Pulmonary artery endothelial cell (primary cell): Measurements from ENCODE around the gene SLC9A1. TPM values are rescaled to one million over a fixed set of nuclear protein-coding genes. Genes with fewer than 3 reads are reported as not detected.
"Not testable (repeated sequence)": the region's sequence is repeated elsewhere in the genome, so short reads cannot be mapped to it uniquely, and the experiment has no call there.

Experiments
- DNase-seq: peaks from one replicate; pipeline ENCODE4 v3.0.0-alpha.2; 2011; ENCODE audit warnings: low read depth, low spot score
- total RNA-seq: library from RNA; depleted of rRNA; stranded (reverse); fragments of >200 nt; gene quantifications from 2 replicates; pipeline ENCODE4 v1.2.3, GENCODE V29; 2014

The SLC9A1 gene
- total RNA-seq, 1 donor from 2014 or later: 8.2 TPM

- DNase-seq: no peak
Observed at GRCh38 chr1:27133158-27133557, 21.8 kb downstream of the SLC9A1 start.

- DNase-seq: no peak
Observed at GRCh38 chr1:27132624-27133023, 22.3 kb downstream of the SLC9A1 start.

DNA sequence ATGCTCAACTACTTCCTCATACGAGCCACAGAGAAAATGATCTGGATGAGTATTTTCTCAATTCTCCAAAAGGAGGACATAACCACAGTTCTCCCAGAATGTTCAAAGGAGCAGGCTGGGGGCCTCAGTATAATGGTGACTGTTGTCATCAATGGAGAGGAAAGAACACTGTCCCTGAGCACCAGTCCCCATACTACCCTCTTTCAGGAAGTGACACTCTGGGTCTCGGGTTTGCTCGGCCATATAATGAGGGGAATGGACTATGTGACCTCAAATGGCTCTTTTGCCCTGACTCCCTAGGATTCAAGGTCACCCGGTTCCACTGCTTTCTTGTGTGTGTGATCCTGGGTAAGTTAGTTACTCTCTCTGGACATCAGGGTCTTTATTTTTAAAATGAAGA, 22.8 kb downstream of the SLC9A1 start:
- DNase-seq: no peak

- DNase-seq: no peak
Observed at GRCh38 chr1:27130798-27131197, 24.1 kb downstream of the SLC9A1 start.

DNA sequence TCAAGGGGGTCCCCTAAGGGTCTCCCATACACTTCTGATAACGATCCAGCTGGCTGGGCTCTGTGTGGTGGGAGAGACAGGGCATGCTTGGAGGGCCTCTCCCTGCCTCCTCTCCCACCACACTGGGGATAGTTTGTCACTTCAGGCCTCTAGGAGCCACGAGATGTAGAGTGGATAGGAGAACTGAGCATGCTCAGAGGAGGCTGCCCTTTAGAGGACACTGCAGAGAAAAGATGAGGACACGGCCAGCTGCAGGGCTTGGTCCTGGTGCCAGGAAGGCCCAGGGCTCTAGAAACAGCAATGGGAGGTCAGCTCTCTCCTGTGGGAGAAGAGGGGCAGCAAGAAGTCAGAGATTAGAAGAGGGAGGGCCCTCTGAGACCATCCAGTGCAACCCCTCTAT, 25.7 kb downstream of the SLC9A1 start:
- no peak for DNase-seq

GRCh38 chr1:27127419-27127818, 27.5 kb downstream of the SLC9A1 start:
- DNase-seq: no peak

DNA sequence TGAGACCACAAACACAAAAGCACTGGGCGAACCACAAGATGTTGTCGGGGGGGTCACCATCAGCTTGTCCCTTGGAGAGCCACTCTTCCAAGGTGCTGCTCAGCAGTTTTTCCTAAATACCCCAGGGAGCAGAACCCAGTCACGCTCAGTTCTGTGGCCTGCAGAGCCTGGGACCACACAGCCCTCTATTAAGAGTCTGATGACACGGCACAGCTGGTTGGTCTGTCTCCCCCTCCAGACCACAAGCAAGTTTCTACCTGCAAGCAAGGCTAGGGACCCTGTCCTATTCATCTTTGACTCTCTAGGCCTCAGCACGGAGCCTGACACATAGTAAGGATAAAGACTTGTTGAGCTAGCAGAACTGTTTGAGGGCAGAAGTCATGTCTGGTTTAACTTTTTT, 28.5 kb downstream of the SLC9A1 start:
- DNase-seq: no peak

DNA sequence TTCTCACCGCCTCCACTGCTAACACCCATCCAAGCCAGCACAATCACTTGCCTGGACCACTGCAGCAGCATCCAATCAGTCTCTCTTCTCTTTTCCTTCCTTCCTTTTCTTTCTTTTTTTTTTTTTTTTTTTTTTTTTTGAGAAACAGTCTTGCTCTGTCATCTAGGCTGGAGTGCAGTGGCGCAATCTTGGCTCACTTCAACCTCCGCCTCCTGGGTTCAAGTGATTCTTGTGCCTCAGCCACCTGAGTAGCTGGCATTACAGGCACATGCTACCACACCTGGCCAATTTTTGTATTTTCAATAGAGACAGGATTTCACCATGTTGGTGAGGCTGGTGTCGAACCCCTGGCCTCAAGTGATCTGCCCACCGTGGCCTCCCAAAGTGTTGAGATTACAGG, 29.8 kb downstream of the SLC9A1 start:
- not testable (repeated sequence) for DNase-seq

DNA sequence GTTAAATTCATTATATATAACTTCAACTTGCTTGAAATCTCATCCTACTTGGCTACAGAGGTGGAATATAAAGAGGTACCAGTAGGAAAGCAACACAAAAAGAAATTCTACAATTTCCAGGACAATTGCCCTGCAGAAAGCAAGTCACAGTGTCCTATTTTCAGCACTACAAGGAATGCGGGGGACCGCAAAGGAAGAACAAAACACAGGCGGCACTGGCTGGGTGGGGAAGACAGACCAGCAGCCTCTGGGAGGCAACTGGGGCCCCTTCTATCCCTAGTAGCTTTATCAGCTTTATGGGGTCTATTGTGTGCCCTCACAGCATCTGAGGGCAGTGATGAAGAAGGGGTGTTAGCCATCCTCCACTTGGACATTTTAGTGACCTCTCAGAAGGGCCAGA, 30.5 kb downstream of the SLC9A1 start:
- DNase-seq: no peak

GRCh38 chr1:27122652-27123051, 32.3 kb downstream of the SLC9A1 start:
- DNase-seq: peak; percentile 41

DNA sequence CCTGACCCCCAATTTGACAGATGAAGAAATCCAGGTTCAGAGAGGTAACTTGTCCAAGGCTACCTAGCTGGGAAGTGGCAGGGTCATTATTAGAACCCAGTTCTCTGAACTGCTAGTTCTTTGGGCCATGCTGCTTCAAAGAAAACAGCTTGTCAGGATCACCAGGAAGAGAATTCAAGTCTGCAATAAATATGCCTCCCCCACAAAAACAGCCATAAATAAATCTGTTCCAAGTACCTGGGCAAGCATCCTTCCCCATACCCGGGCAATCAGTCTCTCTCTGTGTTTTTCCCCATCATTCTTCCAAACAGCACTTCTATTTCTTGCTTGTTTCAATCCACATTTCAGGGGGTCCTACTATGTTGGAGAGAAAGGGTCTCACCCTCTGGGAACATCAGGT, 34.1 kb downstream of the SLC9A1 start:
- DNase-seq: no peak

DNA sequence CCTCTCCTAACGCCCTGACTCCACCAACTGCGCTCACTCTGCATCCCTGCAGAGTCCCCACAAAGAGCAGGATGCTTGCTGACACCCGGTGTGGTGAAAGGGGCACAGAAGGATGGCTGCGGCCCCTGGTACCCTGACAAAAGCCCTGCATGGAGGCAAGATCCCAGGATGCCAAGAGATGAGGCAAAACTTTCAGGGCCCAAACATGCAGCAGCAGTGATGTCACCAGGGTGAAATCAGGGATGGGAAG, 36.6 kb downstream of the SLC9A1 start:
- DNase-seq: no peak

DNA sequence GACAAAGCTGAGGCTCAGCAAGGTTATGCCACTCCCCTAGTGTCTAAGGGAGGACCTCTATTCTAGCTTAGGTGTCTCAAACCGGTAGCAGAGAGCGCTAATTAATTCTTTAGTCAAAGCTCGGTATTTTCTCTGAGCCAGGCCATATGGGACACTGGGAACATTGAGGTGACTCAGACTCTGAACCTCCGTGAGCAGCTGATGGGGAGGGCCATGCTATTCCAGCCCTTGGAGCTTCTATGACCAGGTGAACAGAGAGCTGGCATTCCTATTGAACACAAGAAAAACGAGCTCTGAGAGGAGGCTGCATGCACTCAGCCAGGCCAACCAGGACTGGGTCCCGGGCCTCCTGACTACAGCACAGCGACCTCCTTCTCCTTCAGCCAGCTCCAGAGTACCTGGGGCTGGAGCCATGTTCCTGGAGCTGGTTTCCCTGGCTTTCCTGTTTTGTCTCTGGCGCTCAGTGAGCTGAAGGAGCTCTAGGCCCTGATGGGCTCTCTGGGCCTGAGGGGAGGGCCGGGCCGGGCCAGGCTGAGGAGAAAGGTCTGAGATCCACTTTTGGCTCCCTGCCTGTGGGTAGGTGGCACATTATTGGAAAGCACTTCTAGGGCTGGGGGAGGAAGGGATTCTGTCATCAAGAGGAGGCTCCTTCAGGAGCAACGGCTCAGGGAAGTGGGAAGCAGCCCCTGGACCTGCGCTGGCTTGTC, 37.0 kb downstream of the SLC9A1 start:
- no peak for DNase-seq

DNA sequence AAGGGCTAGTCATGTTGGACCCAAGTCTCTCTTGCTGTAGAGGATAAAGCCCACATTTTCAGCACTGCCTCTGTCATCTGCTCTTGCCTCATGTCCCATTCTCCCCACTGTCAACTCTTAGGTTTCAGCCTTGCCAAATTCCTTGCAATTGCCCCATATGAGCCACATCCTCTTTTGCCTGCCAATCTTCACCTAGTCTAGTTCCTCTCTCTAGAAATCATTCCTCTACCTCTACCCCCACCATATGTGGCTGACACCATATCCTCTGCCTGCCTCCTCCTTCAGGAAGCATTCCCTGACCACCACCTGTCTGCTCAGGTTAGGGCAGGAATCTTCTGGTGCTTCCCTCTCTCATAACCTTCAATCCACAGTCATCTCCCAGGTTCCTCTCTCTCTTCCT, 38.2 kb downstream of the SLC9A1 start:
- DNase-seq: no peak

GRCh38 chr1:27116232-27116631, 38.7 kb downstream of the SLC9A1 start:
- no peak for DNase-seq

DNA sequence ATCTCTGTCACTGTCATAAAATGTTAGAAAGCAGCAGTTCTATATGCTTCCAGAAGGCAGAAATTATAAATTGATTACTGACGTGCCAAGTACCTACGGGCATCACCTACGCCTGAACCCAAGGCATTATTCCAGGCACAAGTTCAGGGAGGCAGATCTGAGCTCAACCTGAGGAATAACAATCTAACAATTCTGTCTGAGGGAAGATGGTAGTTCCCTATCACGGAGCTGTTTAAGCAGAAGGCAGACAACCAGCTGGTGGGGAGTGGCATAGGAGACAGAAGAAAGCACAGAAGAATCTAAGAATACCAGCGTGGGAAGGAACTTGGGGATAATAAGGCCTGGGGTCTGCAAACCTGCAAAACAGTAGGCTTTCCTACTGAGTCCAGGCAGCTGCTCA, 40.4 kb downstream of the SLC9A1 start:
- no peak for DNase-seq

DNA sequence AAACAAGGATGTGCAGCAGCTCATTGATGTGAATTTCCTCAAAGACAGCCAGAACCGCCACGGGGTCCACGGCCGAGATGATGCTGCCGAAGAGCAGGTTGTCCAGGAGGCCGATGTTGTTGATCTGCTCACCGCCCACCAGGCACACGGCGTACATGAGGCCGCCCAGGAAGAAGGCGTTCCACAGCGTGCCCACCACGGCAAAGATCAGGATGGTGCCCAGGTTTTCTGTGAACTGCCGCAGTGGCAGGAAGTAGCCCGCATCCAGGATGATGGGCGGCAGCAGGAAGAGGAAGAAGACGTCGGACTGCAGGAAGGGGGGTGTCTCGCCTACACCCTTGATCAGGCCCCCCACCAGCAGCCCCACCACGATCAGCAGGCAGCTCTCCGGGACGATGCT, 41.1 kb downstream of the SLC9A1 start:
- no peak for DNase-seq

GRCh38 chr1:27111626-27112573, 43.0 kb downstream of the SLC9A1 start:
- DNase-seq: peak; percentile 100

- no peak for DNase-seq
Observed at GRCh38 chr1:27109103-27109822, 45.7 kb downstream of the SLC9A1 start.

GRCh38 chr1:27108588-27108987, 46.3 kb downstream of the SLC9A1 start:
- no peak for DNase-seq

GRCh38 chr1:27106561-27107323, 48.2 kb downstream of the SLC9A1 start:
- DNase-seq: no peak

DNA sequence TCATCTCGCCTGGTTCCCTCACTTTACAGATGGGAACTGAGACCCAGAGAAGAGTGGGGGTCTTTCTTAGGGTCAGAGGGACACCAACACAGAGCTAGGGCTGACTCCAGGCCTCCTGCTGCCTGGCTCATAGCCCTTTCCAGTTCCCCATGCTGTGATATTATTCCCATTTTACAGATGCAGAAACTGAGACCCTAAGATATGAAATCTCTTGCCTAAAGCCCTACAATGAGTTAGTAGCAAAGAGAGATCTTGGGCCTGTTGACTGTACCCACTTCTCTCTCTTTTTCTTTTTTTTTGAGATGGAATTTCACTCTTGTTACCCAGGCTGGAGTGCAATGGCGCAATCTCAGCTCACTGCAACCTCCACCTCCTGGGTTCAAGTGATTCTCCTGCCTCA, 49.9 kb downstream of the SLC9A1 start:
- DNase-seq: no peak
